HG03432 (cell line): ENCODE data around the gene STYX.

ENCODE experiments used
- ATAC-seq: cut with Tn5 transposase; IDR thresholded peaks from one replicate; pipeline ENCODE4 v1.9.1; 2021; ENCODE audit warnings: mild to moderate bottlenecking, moderate library complexity; ENCODE audit not compliant: unreplicated experiment

The STYX gene

GRCh38 chr14:52729925-52730708 is at the start of gene STYX:
Gene STYX (plus strand): TSS chr14:52730166. CDS start chr14:52730475, 309 bp downstream.
- peak; percentile 95 for ATAC-seq

GRCh38 chr14:52683985-52684520 is 45.9 kb upstream of the STYX start:
- no peak for ATAC-seq

- no peak for ATAC-seq
These were observed 43.8 kb upstream of the STYX start for GRCh38 chr14:52686176-52686575.

GRCh38 chr14:52690983-52691760 is 38.8 kb upstream of the STYX start:
- no peak for ATAC-seq

GRCh38 chr14:52692248-52692962 is 37.6 kb upstream of the STYX start:
- ATAC-seq, result no peak

GRCh38 chr14:52693036-52693435 is 36.9 kb upstream of the STYX start:
- ATAC-seq, result no peak

GRCh38 chr14:52693532-52693931 is 36.4 kb upstream of the STYX start:
- ATAC-seq, result no peak

GRCh38 chr14:52694761-52695480 is 35.0 kb upstream of the STYX start:
- peak; percentile 55 for ATAC-seq

GRCh38 chr14:52695481-52696091 is 34.4 kb upstream of the STYX start, which contains the start of gene ERO1A:
Gene ERO1A (minus strand): TSS chr14:52695558. CDS start chr14:52695481, 77 bp downstream.
- peak; percentile 80 for ATAC-seq

GRCh38 chr14:52700701-52701172 is 29.2 kb upstream of the STYX start:
- ATAC-seq, result no peak

GRCh38 chr14:52701223-52701622 is 28.7 kb upstream of the STYX start:
- ATAC-seq, result no peak

- no peak for ATAC-seq
These were observed 26.7 kb upstream of the STYX start for GRCh38 chr14:52703225-52703624.

- no peak for ATAC-seq
These were observed 26.3 kb upstream of the STYX start for GRCh38 chr14:52703664-52704063.

GRCh38 chr14:52706286-52706685 is 23.7 kb upstream of the STYX start:
- ATAC-seq, result no peak

GRCh38 chr14:52706724-52707706 is 23.0 kb upstream of the STYX start, which contains the start of gene PSMC6:
Gene PSMC6 (plus strand): TSS chr14:52707200. CDS start chr14:52707220, 20 bp downstream.
- ATAC-seq, result peak; percentile 97

GRCh38 chr14:52711666-52712065 is 18.3 kb upstream of the STYX start:
- ATAC-seq, result no peak

GRCh38 chr14:52716155-52716554 is 13.8 kb upstream of the STYX start:
- no peak for ATAC-seq

GRCh38 chr14:52723514-52724359 is 6.2 kb upstream of the STYX start:
- ATAC-seq, result no peak
